HepG2 (cell line): ENCODE data around the gene SPTBN2. TPM values are rescaled to one million over a fixed set of nuclear protein-coding genes. Genes with fewer than 3 reads are reported as not detected.

Source experiments
- BCL6 ChIP-seq: IDR thresholded peaks from 2 replicates; pipeline ENCODE4 v1.6.1; 2016; ENCODE audit warnings: missing genetic modification reagents, missing compliant biosample characterization
- CBX2 ChIP-seq, 2 experiments: fragments of 200-600 bp in 1 of 2; sonication (generic); formaldehyde crosslinking in 1 of 2; IDR thresholded peaks; 2 replicates each; pipeline versions ENCODE4 v1.7.0 to v1.8.1; 2018 to 2022; ENCODE audit warnings: low read depth in 2 of 2, low read length in 1 of 2, mild to moderate bottlenecking in 1 of 2, missing genetic modification reagents in 1 of 2
- CERS6 ChIP-seq: sonication (generic); formaldehyde crosslinking; IDR thresholded peaks from 2 replicates; pipeline ENCODE4 v1.5.0; 2020; ENCODE audit warnings: missing genetic modification reagents
- EP300 ChIP-seq, 3 experiments: sonication (generic) in 1 of 3; formaldehyde crosslinking in 1 of 3; IDR thresholded peaks; 2 replicates each; pipeline versions ENCODE4 v1.5.1 to v1.6.1; 2011 to 2020; ENCODE audit warnings: low read depth in 2 of 3, low read length in 2 of 3, borderline replicate concordance in 1 of 3, improper control_type of control experiment in 1 of 3, mild to moderate bottlenecking in 1 of 3, missing genetic modification reagents in 1 of 3, moderate library complexity in 1 of 3
- HMGA1 ChIP-seq: sonication (generic); formaldehyde crosslinking; conservative IDR thresholded peaks from 2 replicates; pipeline ENCODE4 v1.4.0; 2020; ENCODE audit warnings: missing genetic modification reagents
- MXD4 ChIP-seq: IDR thresholded peaks from 2 replicates; pipeline ENCODE4 v1.6.1; 2016; ENCODE audit warnings: mild to moderate bottlenecking, missing biosample characterization, missing genetic modification reagents
- NCOA1 ChIP-seq: sonication (generic); formaldehyde crosslinking; IDR thresholded peaks from 2 replicates; pipeline ENCODE4 v1.9.0; 2021; ENCODE audit warnings: missing genetic modification reagents
- NCOR1 ChIP-seq: fragments of 200-600 bp; sonication (generic); IDR thresholded peaks from 2 replicates; pipeline ENCODE4 v1.7.0; 2017; ENCODE audit warnings: antibody characterized with exemption, low read length, borderline replicate concordance
- NONO ChIP-seq, 2 experiments: fragments of 450-650 bp in 1 of 2; sonication (generic) in 1 of 2; formaldehyde crosslinking in 1 of 2; IDR thresholded peaks in 1 of 2; conservative IDR thresholded peaks in 1 of 2; 2 replicates each; pipeline versions ENCODE4 v1.6.1 to v1.8.0; 2017 to 2022; ENCODE audit warnings: mild to moderate bottlenecking in 1 of 2, missing genetic modification reagents in 1 of 2, moderate library complexity in 1 of 2
- PTBP1 ChIP-seq: fragments of 200-400 bp; formaldehyde crosslinking; IDR thresholded peaks from 2 replicates; pipeline ENCODE4 v1.6.1; 2018; ENCODE audit warnings: low read length, low read depth; ENCODE audit not compliant: poor library complexity, severe bottlenecking
- SMAD1 ChIP-seq: sonication (generic); formaldehyde crosslinking; IDR thresholded peaks from 2 replicates; pipeline ENCODE4 v1.4.0; 2020; ENCODE audit warnings: missing genetic modification reagents, low read depth, mild to moderate bottlenecking, borderline replicate concordance
- SRF ChIP-seq: IDR thresholded peaks from 2 replicates; pipeline ENCODE4 v1.6.1; 2011; ENCODE audit warnings: mild to moderate bottlenecking, low read depth, low read length, moderate library complexity
- ZFP36L2 ChIP-seq: sonication (generic); formaldehyde crosslinking; IDR thresholded peaks from 2 replicates; pipeline ENCODE4 v1.4.0; 2020; ENCODE audit warnings: missing genetic modification reagents
- ZNF138 ChIP-seq: sonication (generic); formaldehyde crosslinking; IDR thresholded peaks from 2 replicates; pipeline ENCODE4 v1.5.0; 2020; ENCODE audit warnings: mild to moderate bottlenecking, low read depth, missing genetic modification reagents
- ZNF180 ChIP-seq: sonication (generic); formaldehyde crosslinking; IDR thresholded peaks from 2 replicates; pipeline ENCODE4 v1.4.0; 2020; ENCODE audit warnings: low read depth, missing genetic modification reagents, borderline replicate concordance
- ZNF276 ChIP-seq: sonication (generic); formaldehyde crosslinking; IDR thresholded peaks from 2 replicates; pipeline ENCODE4 v1.4.0; 2020; ENCODE audit warnings: mild to moderate bottlenecking, low read depth, missing genetic modification reagents
- ZNF704 ChIP-seq: sonication (generic); formaldehyde crosslinking; IDR thresholded peaks from 2 replicates; pipeline ENCODE4 v1.8.1; 2023; ENCODE audit warnings: mild to moderate bottlenecking, inconsistent platforms, moderate library complexity, missing genetic modification reagents, borderline replicate concordance
- polyA plus RNA-seq, 8 experiments: library from polyadenylated mRNA; depleted of rRNA in 3 of 8; stranded (reverse) in 7 of 8; unstranded in 1 of 8; fragments of >200 nt; fragmentation: Illumina TruSeq in 4 of 8; extraction: Trizol in 4 of 8; gene quantifications; 2 replicates each; pipeline versions ENCODE4 v1.2.1 to v1.2.3, GENCODE V29; 2011 to 2016; ENCODE audit warnings: low read depth in 4 of 8, missing spikeins in 1 of 8, mixed read lengths in 1 of 8; ENCODE audit not compliant: insufficient read depth in 1 of 8
- total RNA-seq, 5 experiments: library from RNA; depleted of rRNA; stranded (reverse); fragments of >200 nt; fragmentation: Illumina TruSeq; extraction: Trizol; gene quantifications; 2 replicates each; pipeline ENCODE4 v1.2.3, GENCODE V29; 2016; ENCODE audit warnings: low read depth in 1 of 5
- TF ChIP-seq, protein P1 (sequence below): sonication (generic); formaldehyde crosslinking; IDR thresholded peaks from 2 replicates; pipeline ENCODE4 v1.4.0; 2020; ENCODE audit warnings: missing genetic modification reagents
- TF ChIP-seq, protein P2 (sequence below): sonication (generic); formaldehyde crosslinking; conservative IDR thresholded peaks from 2 replicates; pipeline ENCODE4 v1.4.0; 2020; ENCODE audit warnings: missing genetic modification reagents

The SPTBN2 gene
- total and polyA plus RNA-seq, 2 of the 13 experiments (the other 11 are each of a cell fraction or from before 2014, with no cell fraction given): 0.65 to 4.0 TPM

DNA sequence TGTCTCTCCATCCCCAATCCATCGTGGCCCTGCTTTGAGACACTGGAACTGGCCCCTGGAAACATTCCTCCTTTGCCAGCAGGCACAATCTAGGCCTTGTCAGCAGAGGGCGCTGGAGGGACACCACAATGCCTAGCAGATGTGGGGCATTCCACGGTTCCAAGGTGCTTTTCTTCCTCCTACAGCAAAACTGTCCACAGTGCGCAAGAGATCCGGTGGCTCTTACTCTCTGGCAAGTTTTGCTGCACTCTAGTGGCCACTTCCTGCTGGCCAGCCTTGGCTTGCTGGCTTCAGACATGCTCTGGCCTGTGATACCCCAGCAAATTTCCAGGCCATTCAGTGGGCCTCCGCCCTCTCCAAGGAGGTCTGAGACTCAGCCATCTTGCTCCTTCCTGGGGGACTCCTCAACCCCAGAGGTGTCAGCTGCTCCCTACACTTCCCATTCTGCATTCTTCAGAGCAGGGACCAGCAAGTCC is 34.2 kb downstream of the SPTBN2 start (continued):
- TF ChIP-seq, protein P1, sequence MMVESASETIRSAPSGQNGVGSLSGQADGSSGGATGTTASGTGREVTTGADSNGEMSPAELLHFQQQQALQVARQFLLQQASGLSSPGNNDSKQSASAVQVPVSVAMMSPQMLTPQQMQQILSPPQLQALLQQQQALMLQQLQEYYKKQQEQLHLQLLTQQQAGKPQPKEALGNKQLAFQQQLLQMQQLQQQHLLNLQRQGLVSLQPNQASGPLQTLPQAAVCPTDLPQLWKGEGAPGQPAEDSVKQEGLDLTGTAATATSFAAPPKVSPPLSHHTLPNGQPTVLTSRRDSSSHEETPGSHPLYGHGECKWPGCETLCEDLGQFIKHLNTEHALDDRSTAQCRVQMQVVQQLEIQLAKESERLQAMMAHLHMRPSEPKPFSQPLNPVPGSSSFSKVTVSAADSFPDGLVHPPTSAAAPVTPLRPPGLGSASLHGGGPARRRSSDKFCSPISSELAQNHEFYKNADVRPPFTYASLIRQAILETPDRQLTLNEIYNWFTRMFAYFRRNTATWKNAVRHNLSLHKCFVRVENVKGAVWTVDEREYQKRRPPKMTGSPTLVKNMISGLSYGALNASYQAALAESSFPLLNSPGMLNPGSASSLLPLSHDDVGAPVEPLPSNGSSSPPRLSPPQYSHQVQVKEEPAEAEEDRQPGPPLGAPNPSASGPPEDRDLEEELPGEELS (CRISPR knock-in tag): peak; percentile 42; the same call in 1 of the 2 replicates
- TF ChIP-seq ZNF276 (CRISPR knock-in tag) (no peak; the same call in 1 of the 2 replicates), SRF (no peak), MXD4 (CRISPR knock-in tag) (no peak; the same call in 1 of the 2 replicates), NCOR1 (no peak), ZNF704 (CRISPR knock-in tag) (no peak), ZFP36L2 (CRISPR knock-in tag) (no peak), HMGA1 (no peak), NCOA1 (no peak), NONO (IDR thresholded peaks at IDR 0.05) (no peak), NONO (CRISPR knock-in tag; conservative IDR thresholded peaks at IDR 0.05) (peak; percentile 64; the same call in 1 of the 2 replicates), EP300 (IDR thresholded peaks at IDR 0.05; ENCODE audit: low read depth in 2 of 2, low read length in 2 of 2) (no peak), EP300 (CRISPR knock-in tag; IDR thresholded peaks at IDR 0.05; ENCODE audit: borderline replicate concordance) (no peak), CERS6 (CRISPR knock-in tag) (no peak), ZNF180 (CRISPR knock-in tag) (no peak), ZNF138 (no peak), CBX2 (IDR thresholded peaks at IDR 0.05; ENCODE audit: low read depth, low read length) (no peak), CBX2 (CRISPR knock-in tag; IDR thresholded peaks at IDR 0.05; ENCODE audit: low read depth) (no peak), SMAD1 (0 out of 2 replicates have a peak, but pooled peaks have one; percentile 75), BCL6 (CRISPR knock-in tag) (0 out of 2 replicates have a peak, but pooled peaks have one; percentile 24), PTBP1 (no peak)
- TF ChIP-seq, protein P2, sequence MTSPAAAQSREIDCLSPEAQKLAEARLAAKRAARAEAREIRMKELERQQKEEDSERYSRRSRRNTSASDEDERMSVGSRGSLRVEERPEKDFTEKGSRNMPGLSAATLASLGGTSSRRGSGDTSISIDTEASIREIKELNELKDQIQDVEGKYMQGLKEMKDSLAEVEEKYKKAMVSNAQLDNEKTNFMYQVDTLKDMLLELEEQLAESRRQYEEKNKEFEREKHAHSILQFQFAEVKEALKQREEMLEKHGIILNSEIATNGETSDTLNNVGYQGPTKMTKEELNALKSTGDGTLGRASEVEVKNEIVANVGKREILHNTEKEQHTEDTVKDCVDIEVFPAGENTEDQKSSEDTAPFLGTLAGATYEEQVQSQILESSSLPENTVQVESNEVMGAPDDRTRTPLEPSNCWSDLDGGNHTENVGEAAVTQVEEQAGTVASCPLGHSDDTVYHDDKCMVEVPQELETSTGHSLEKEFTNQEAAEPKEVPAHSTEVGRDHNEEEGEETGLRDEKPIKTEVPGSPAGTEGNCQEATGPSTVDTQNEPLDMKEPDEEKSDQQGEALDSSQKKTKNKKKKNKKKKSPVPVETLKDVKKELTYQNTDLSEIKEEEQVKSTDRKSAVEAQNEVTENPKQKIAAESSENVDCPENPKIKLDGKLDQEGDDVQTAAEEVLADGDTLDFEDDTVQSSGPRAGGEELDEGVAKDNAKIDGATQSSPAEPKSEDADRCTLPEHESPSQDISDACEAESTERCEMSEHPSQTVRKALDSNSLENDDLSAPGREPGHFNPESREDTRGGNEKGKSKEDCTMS (CRISPR knock-in tag): no peak
